ENCODE results near the gene NCKAP1.
A peak's percentile ranks its signal among the peaks of the same experiment; 100 is the strongest.
"Not testable (repeated sequence)": the region's sequence is repeated elsewhere in the genome, so short reads cannot be mapped to it uniquely, and the experiment has no call there.

NCKAP1 gene

DNA sequence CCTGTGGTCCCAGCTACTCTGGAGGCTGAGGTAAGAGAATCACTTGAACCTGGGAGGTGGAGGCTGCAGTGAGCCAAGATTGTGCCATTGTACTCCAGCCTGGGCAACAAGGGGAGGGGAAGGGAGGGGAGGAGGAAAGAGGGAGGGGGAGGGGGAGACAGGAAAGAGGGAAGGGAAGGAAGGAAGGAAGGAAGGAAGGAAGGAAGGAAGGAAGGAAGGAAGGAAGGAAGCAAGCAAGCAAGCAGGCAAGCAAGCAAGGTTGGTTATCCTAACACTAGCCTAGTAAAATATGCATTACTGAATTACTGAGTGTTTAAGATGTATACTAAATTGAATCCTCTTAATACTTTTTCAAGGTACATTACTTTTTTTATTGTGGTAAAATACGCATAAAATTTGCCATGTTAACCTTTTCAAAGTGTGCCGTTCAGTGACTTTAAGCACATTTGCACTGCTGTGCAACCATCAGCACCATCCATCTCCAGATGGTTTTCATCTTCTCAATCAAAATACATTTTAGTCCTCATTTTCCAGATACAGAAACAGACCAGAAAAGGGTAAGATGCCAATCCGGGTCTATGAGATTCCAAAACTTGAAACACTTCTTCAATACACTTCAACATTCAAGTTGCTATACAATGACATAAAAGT is 28.9 kb downstream of the NCKAP1 start:
- no peak for DNase-seq

DNA sequence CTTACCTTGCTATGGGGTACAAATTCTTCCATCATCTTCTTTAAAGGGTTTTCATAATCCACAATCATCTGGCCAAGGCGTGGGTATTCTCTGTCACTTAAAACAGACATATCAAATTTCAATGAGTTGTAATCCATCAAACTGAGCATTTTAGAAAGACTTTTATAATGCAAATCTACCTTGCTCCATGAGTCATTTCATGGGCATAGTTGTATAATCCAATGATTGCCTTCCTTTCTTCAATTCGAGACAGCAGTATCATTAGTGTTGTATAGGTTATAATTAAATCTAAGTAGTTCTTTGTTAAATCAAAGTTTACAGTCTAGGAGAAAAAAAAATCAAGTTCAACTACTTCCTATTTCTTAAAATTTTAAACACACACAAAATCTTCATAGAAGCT is 36.3 kb downstream of the NCKAP1 start:
- no peak for DNase-seq

DNA sequence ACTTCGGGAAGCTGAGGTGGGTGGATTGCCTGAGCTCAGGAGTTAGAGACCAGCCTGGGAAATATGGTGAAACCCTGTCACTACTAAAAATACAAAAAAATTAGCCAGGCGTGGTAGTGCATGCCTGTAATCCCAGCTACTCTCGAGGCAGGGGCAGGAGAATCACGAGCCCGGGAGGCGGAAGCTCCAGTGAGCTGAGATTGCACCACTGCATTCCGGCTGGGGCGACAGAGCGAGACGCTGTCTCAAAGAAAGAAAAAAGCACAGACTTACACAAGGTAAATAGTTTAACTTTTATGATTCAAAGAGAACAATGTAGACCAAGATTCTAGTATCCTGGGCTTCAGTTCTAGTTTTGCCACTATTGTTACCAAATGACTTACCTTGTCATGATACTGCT is 37.4 kb downstream of the NCKAP1 start:
- no peak for DNase-seq

DNA sequence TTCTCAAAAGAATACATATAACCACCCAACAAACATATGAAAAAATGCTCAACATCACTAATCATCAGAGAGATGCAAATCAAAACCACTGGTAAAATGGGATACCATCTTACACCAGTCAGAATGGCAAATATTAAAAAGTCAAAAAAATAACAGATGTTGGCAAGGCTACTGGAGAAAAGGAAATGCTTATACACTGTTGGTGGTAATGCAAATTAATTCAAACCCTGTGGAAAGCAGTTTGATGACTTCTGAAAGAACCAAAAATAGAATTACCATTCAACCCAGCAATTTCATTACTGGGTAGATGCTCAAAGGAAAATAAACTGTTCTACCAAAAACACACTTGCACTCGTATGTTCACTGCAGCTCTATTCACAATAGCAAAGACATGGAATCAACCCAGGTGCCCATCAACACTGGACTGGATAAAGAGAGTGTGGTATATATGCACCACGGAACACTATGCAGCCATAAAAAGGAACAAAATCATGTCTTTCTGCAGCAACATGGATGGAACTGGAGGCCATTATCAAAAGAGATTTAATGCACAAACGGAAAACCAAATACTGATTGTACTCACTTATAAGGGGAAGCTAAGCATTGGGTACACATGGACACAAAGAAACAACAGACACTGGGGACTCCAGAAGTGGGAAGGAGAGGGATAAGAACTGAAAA is 38.8 kb downstream of the NCKAP1 start:
- DNase-seq = no peak

DNA sequence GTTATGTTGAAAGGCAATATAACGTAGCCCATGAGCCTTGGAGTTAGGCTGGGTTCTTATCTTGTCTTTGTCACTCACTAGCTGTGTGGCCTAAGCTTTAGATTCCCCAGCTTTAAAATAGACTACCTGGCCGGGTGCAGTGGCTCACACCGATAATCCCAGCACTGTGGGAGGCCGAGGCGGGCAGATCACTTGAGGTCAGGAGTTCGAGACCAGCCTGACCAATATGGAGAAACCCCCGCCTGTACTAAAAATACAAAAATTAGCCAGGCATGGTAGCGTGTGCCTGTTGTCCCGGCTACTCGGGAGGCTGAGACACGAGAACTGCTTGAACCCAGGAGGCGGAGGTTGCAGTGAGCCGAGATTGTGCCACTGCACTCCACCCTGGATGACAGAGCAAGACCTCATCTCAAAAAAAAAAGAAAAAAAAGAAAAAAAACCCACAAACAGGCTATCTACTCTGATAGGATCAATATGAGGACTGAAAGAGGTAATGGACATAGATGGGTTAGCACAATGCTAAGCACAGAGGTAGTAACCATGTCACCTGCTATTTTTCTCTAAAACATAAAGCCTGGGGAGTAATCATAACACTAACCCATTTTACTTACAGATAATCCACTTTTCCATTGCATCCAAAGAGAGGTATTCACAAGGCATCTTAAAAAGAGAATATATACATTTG is 43.9 kb downstream of the NCKAP1 start:
- DNase-seq = no peak

DNA sequence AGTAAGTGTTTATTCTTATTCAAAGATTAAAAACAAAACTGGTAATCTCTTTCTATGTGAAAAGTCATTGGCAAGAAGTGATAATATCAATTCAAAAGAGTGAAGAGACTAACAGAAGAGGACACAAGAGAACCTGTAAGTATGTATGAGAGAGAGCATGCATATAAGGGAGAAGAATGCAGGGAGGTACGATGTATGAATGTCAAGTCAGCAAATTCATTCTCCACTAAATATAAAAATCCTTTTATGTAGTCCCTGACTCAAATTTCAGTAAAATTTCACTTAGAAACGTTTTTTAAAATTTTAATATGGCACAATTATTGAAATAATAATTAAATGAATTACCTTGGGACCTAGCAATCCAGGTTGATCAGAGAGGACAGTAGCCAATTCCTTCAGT is 55.3 kb downstream of the NCKAP1 start:
- no peak for DNase-seq

DNA sequence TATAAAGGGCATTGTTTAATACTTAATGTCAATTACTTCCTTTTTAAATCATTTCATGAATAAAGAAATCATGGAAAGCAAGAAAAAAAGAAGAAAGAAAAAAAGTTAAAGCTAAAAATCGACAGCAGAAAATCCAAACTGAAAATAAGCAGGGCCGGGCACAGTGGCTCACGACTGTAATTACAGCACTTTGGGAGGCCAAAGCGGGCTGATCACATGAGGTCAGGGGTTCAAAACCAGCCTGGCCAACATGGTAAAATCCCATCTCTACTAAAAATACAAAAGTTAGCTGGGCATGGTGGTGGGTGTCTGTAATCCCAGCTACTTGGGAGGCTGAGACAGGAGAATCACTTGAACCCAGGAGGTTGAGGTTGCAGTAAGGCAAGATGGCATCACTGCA is 56.8 kb downstream of the NCKAP1 start:
- DNase-seq = not testable (repeated sequence)

DNA sequence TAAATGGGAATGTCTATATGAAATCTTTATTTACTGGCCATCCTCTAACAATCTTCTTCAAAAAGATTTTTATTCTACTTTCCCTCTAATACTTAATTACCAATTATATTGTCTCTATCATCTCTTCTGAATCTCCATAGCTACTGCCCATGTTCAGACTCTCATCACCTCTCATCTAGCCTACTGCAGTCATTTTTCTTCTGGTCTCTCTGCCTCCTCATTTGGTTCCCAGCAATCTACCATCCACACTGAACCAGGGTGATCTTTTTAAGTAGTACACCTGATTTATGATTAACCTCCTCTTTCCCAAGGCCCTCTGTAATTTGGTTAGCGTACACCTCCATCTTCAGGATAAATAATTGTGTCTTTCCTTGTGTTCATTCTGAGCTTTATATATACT is 57.6 kb downstream of the NCKAP1 start:
- DNase-seq = no peak

DNA sequence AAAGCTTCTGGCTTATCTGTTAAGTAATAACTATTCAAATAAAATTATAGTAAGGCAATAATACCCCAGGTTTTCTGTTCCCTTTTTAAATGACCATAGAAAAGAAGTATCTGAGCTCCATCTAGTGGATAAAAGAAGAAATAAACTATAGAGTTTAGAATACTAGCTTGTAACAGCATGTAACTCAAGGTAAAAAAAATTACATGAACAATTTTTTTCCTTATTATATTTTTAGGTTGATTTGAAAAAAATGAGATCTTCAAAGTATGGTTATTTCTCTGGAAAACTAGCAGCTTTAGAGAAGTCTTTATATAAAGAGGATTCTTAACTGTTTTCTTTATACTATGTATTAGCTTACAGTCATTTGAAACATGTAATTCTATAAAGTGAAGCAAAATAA is 58.1 kb downstream of the NCKAP1 start:
- peak; percentile 80 for DNase-seq

DNA sequence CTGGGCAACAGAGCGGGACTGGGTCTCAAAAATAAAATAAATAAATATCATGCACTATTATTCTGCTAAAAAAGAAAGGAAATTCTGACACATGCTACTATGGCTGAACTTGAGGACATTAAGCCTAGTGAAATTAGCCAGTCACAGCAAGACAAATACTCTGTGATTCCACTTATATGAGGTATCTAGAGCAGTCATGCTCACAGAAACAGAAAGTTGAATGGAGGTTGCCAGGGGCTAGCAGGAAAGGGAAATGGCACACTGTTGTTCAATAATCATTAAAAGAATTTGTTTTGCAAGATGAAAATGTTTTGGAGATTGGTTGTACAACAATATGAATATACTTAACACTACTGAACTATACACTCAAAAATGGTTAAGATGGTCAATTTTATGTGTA is 60.8 kb downstream of the NCKAP1 start:
- no peak for DNase-seq

DNA sequence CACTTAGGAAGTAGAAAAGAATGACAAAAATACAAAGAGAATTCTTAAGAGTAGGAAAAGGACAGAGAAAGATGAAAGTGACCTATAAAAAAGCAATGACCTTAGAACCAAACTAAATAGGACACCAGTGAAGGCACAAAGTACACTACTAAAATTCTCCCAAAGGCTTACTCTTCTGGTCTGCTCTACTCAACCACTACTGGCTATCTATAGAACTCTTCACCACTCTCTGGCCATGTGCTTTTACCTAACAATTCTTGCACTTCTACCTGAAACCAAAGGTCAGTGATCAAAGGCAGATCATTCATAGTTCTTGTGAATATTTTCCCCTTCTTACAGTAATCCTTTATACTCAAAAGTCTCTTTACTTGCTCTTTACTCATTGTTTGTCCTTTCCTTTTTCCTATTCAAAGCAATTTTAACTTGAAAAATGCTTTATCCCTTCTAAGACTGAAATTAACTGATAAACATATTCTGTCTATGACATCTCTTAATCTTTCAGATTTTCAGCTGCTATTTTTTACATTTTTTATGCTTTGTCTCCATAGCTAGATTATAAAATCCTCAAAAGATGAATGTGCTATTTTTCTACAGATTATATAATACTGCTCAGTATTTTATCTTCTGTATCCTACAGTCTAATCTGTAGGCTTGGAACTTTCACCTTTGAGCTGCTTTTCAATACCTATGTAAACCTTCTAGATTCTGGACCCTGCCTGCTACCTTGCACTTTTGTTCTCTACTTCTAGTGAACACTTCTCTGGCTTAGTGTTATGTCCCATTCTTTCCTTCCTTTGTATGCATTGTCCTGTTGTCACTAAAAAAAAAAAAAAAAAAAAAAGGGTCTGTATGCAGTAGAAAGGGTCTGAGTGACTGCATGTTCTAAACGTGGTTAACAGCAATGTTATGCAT is 64.6 kb downstream of the NCKAP1 start:
- no peak for DNase-seq

DNA sequence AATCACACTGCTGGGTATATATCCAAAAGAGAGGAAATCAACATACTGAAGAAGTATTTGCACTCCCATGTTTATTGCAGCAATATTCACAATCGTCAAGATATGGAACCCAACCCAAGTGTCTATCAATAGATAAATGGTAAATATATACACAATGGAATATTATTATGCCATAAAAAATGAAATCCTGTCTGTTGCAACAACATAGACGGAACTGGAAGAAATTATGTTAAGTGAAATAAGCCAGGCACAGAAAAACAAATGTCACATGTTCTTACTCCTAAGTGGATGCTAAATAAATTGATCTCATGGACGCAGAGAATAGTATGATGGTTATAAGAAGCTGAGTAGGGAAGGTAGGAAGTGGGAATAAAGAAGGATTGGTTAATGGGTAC is 65.7 kb downstream of the NCKAP1 start:
- DNase-seq = no peak

DNA sequence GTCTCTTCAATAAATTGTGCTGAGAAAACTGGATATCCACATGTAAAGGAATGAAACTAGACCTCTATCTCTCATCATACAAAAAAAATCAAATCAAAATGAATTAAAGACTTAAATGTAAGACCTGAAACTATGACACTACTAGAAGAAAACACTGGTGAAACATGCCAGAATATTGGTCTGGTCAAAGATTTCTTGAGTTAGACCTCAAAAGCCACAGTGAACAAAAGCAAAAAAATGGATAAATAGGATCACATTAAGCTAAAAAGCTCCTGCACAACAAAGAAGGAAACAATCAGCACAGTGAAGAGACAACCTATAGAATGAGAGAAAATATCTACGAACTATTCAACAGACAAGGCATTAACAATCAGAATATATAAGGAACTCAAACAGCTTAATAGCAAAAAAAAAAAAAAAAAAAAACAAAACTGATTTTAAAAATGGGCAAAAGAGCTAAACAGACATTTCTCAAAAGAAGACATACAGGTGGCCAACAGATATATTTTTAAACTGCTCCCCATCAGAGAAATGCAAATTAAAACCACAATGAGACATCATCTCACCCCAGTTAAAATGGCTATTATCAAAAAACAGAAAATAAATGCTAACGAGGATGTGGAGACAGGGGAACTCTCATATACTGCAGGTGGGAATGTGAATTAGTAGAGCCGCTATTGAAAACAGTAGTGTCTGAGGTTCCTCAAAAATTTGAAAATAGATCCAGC is 66.3 kb downstream of the NCKAP1 start:
- DNase-seq = no peak

DNA sequence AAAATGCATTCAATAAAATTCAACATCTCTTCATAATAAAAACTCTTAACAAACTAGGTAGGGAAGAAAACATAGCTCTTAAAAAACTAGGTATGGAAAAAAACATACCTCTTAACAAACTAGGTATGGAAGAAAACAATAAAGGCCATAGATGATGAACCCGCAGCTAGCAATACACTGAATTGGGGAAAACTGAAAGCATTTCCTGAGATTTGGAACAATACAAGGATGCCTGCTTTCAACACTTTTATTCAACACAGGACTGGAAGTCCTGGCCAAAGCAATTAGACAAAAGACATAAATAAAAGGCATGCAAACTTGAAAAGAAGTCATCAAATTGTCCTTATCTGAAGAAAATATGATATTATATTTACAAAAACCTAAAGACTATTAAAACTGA is 67.8 kb downstream of the NCKAP1 start:
- DNase-seq = no peak

DNA sequence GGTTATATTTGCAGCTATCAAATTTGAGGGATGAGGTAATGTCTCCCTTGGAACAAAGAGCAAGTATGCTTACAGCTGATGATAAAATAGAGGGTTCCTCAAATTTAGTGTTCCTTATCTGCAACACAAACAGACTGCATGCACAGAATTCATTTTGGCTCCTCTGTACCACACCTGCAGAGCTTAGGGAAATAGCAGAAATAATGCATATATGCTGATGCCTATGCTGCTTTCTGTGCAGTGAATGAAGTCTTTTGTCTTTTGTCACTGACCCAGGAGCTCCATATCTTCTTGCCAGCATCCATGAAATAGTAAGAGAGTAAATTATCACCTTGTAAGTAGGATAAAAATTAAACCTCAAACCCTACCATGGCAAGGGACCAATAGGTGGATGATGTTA is 69.8 kb downstream of the NCKAP1 start:
- DNase-seq = no peak

DNA sequence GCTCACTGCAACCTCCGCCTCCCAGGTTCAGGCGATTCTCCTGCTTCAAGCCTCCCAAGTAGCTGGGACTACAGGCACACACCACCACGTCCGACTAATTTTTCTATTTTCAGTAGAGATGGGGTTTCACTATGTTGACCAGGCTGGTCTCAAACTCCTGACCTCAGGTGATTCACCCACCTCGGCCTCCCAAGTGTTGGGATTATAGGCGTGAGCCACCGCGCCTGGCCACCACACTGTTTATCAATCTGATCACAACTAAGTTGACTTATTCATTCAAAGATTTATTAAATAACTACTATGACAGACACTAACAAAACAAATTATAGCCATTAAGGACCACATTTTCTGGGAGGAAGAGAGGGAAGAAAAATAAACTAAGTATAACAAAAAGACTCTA is 71.9 kb downstream of the NCKAP1 start:
- not testable (repeated sequence) for DNase-seq

DNA sequence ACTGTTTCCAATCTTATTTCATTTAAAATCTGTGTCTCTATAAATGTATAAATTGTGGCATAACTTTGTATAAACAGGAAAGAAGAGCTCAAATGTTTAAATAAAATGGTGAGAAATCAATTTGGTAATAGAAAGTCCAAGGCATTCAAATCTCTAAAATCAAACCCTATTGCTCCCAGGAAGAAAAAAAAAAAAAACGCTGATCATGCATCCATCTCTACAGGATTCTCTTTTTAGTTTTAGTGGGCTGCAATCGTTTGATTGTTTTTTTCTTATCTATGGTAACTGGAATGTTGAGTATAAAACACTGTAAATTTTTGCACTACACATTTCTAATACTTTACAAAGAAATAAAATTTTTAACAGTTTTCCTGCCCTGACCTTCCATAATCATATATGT is 75.6 kb downstream of the NCKAP1 start:
- no peak for DNase-seq

DNA sequence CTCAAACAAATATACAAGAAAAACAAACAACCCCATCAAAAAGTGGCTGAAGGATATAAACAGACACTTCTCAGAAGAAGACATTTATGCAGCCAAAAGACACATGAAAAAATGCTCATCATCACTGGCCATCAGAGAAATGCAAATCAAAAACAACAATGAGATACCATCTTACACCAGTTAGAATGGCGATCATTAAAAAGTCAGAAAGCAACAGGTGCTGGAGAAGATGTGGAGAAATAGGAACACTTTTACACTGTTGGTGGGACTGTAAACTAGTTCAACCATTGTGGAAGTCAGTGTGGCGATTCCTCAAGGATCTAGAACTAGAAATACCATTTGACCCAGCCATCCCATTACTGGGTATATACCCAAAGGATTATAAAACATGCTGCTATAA is 77.4 kb downstream of the NCKAP1 start:
- DNase-seq = not testable (repeated sequence)

DNA sequence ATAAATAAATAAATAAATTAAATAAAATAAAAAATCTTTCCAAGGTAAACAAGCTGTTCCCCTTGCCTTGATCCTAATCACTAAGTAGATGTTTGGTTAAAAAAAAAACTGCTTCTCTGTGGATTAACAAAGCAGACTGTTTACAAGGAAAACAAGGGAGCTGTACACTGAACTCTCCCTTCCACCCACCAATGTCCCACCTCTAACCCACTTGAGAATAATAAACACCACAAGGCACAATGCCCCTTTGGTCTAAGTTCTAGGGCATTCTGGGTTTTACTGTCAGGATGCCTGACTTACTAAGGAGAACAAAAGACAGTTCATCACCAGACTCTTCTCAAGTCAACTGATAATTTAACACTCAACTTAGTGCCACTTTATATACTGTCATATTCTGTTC is 83.5 kb downstream of the NCKAP1 start:
- DNase-seq = no peak

DNA sequence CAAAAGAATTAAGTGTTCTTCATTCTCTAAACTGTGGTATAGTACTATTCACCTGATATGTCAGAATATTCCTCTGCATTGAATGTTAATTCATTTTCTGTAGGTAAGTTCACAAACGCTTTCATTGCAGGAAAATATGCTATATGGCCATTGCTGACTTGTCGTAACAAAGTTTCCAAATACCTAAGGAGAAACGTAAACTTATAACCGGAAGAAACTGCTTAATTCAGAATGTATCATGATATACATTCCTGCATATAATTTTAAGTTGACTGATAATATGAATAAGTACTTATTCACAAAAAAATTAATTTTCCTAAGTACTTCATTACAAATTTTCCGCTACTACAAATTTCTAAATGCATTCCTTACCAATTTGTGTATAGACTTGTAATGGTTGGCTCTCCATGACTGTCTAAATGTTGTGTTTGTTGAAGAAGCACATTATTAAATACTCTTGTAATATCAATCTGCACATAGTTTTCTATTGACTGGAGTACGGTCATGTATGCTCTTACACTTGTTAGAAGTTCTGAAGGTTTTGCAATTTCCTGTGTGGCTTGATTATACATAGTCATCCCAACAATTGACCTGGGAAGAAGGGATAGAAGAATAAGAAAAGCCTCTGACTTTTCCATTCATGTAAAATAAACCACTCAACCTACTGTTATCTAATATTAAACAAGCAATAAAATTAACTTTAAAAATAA is 85.4 kb downstream of the NCKAP1 start:
- no peak for DNase-seq

DNA sequence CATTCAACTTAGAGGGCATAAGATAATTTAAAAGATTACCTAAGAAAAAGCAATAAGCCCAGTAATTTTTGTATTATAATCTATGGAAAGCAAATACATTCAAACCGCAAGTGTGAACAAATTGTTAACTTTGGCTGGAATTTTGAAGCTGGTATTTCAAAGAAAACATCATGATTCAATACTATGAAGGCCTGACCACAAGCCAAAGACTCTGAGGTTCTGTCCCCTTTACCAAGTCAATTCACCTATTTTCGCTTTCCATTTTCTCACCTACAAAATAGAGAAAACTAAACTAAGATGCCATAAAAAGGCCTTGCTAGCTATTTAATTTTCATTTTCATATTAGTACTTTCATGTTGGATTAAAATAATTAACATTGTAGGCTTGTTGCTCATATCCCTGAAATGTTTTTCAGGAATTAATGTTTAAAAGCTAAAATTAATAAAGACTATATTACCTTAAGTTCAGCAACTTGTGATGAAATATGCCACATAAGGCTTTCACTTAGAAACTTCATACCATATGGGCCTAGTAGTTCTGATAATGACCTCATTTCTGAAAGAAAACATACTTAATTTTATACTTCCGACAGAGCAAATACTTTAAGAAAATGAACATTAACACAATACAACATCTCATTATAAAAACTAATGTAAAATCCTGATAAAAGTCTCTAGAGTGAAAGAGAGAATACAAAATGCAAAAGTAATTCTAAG is 86.2 kb downstream of the NCKAP1 start:
- no peak for DNase-seq

Data from hematopoietic multipotent progenitor cell treated with erythropoietin and hydrocortisone succinate and interleukin-3 and kit ligand, for 4 days (in vitro differentiated cells).